Activated T-helper 1 cell treated with anti-CD3 and anti-CD28 coated beads, Interleukin-12 subunit alpha, Interleukin-12 subunit beta, Interleukin-2, Interleukin-4 antibody, amounts not matched to agents 30 ng/mL and 10 ng/mL and 1 ng/mL, durations not matched to agents 14 hours and 24 hours and 36 hours (primary cell): ENCODE results near the gene ITPR2. TPM values are rescaled to one million over a fixed set of nuclear protein-coding genes. Genes with fewer than 3 reads are reported as not detected.
"Not testable (repeated sequence)": the region's sequence is repeated elsewhere in the genome, so short reads cannot be mapped to it uniquely, and the experiment has no call there.

Source experiments
- DNase-seq: peaks from one replicate; pipeline ENCODE4 v3.0.0; 2021; ENCODE audit warnings: low spot score
- H3K27ac Mint-ChIP-seq: one replicate; pipeline ENCODE4 v1.8.0; 2021; ENCODE audit warnings: mild to moderate bottlenecking, mixed read lengths
- H3K27me3 Mint-ChIP-seq: one replicate; pipeline ENCODE4 v1.8.0; 2022; ENCODE audit warnings: mild to moderate bottlenecking, moderate library complexity, mixed read lengths; ENCODE audit not compliant: insufficient read depth
- H3K36me3 Mint-ChIP-seq: one replicate; pipeline ENCODE4 v1.8.0; 2021; ENCODE audit warnings: low read depth, mixed read lengths
- H3K4me1 Mint-ChIP-seq: one replicate; pipeline ENCODE4 v1.8.0; 2021; ENCODE audit warnings: low read depth, mixed read lengths
- H3K4me3 Mint-ChIP-seq: one replicate; pipeline ENCODE4 v1.8.0; 2021; ENCODE audit warnings: mild to moderate bottlenecking, moderate library complexity, mixed read lengths
- H3K9me3 Mint-ChIP-seq: one replicate; pipeline ENCODE4 v1.8.0; 2021; ENCODE audit warnings: mixed read lengths
- intact Hi-C: fragments of 100-400 bp; cut with micrococcal nuclease; formaldehyde crosslinking; loops from one replicate; pipeline ENCODE4 v1.15.1; 2024
- total RNA-seq: library from RNA; stranded (reverse); gene quantifications from 2 replicates; pipeline ENCODE4 v1.2.3, GENCODE V29; 2022

The ITPR2 gene
- total RNA-seq, 1 donor from 2014 or later, result 34.2 TPM

- peaks cover 7% of the 10 kb centered on the region for H3K4me1 Mint-ChIP-seq
- H3K36me3 Mint-ChIP-seq, result no peaks in the 10 kb centered on the region
- peaks cover 4% of the 10 kb centered on the region for H3K27me3 Mint-ChIP-seq
- no peak overlapping the region for H3K4me3 Mint-ChIP-seq
- DNase-seq, result no peak
- peaks cover 40% of the 10 kb centered on the region for H3K9me3 Mint-ChIP-seq
- H3K27ac Mint-ChIP-seq, result no peak overlapping the region
- intact Hi-C loops, result no loop called here
Observed at GRCh38 chr12:26317942-26318575, 514.9 kb downstream of the ITPR2 start.

GRCh38 chr12:26314103-26314502, 518.9 kb downstream of the ITPR2 start:
- H3K4me1 Mint-ChIP-seq, DNase-seq, H3K36me3 Mint-ChIP-seq, H3K27ac Mint-ChIP-seq, intact Hi-C loops, H3K4me3 Mint-ChIP-seq: not testable (repeated sequence)
- peaks cover 13% of the 10 kb centered on the region for H3K27me3 Mint-ChIP-seq
- peaks cover 28% of the 10 kb centered on the region for H3K9me3 Mint-ChIP-seq

- peaks cover 17% of the 10 kb centered on the region for H3K9me3 Mint-ChIP-seq
- DNase-seq, H3K4me1 Mint-ChIP-seq, H3K27ac Mint-ChIP-seq, H3K36me3 Mint-ChIP-seq, H3K4me3 Mint-ChIP-seq, intact Hi-C loops: not testable (repeated sequence)
- peaks cover 23% of the 10 kb centered on the region for H3K27me3 Mint-ChIP-seq
Observed at GRCh38 chr12:26310489-26310888, 522.5 kb downstream of the ITPR2 start.

GRCh38 chr12:26309634-26310033, 523.4 kb downstream of the ITPR2 start:
- Mint-ChIP-seq H3K4me1 (no peaks in the 10 kb centered on the region), H3K27ac (no peak overlapping the region), H3K9me3 (peaks cover 17% of the 10 kb centered on the region), H3K4me3 (no peak overlapping the region), H3K27me3 (peaks cover 23% of the 10 kb centered on the region), H3K36me3 (no peaks in the 10 kb centered on the region)
- intact Hi-C loops, result no loop called here
- DNase-seq, result no peak

GRCh38 chr12:26304273-26304672, 528.7 kb downstream of the ITPR2 start:
- Mint-ChIP-seq H3K36me3 (no peaks in the 10 kb centered on the region), H3K27me3 (peaks cover 24% of the 10 kb centered on the region), H3K9me3 (no peaks in the 10 kb centered on the region), H3K4me1 (peaks cover 6% of the 10 kb centered on the region), H3K27ac (no peak overlapping the region), H3K4me3 (no peak overlapping the region)
- no peak for DNase-seq
- intact Hi-C loops, result no loop called here

GRCh38 chr12:26303418-26303817, 529.6 kb downstream of the ITPR2 start:
- no peaks in the 10 kb centered on the region for H3K9me3 Mint-ChIP-seq
- peaks cover 22% of the 10 kb centered on the region for H3K27me3 Mint-ChIP-seq
- peaks cover 15% of the 10 kb centered on the region for H3K4me1 Mint-ChIP-seq
- H3K4me3 Mint-ChIP-seq, result no peak overlapping the region
- no peak overlapping the region for H3K27ac Mint-ChIP-seq
- intact Hi-C loops, result no loop called here
- DNase-seq, result no peak
- no peaks in the 10 kb centered on the region for H3K36me3 Mint-ChIP-seq

GRCh38 chr12:26302776-26303175, 530.2 kb downstream of the ITPR2 start:
- Mint-ChIP-seq H3K4me3 (no peak overlapping the region), H3K36me3 (no peaks in the 10 kb centered on the region), H3K27ac (no peak overlapping the region), H3K4me1 (peaks cover 21% of the 10 kb centered on the region), H3K27me3 (peaks cover 17% of the 10 kb centered on the region), H3K9me3 (no peaks in the 10 kb centered on the region)
- intact Hi-C loops, result no loop called here
- DNase-seq, result no peak

GRCh38 chr12:26299751-26300150, 533.2 kb downstream of the ITPR2 start:
- peaks cover 24% of the 10 kb centered on the region for H3K4me1 Mint-ChIP-seq
- no peak overlapping the region for H3K27ac Mint-ChIP-seq
- no peaks in the 10 kb centered on the region for H3K9me3 Mint-ChIP-seq
- H3K4me3 Mint-ChIP-seq, result no peak overlapping the region
- no peaks in the 10 kb centered on the region for H3K36me3 Mint-ChIP-seq
- peaks cover 14% of the 10 kb centered on the region for H3K27me3 Mint-ChIP-seq
- DNase-seq, result no peak
- intact Hi-C loops, result loop anchor here (1.0 kb wide), 1 partner anchor 25 kb away; no protein-coding TSS in a partner anchor

- Mint-ChIP-seq H3K4me3 (peak overlapping the region; percentile 17), H3K27me3 (peaks cover 14% of the 10 kb centered on the region), H3K4me1 (peaks cover 24% of the 10 kb centered on the region), H3K27ac (no peak overlapping the region), H3K9me3 (no peaks in the 10 kb centered on the region), H3K36me3 (no peaks in the 10 kb centered on the region)
- peak; percentile 3 for DNase-seq
- intact Hi-C loops, result loop anchor here (1.0 kb wide), 1 partner anchor 25 kb away; no protein-coding TSS in a partner anchor
Observed at GRCh38 chr12:26298785-26299621, 534.0 kb downstream of the ITPR2 start.

- peaks cover 24% of the 10 kb centered on the region for H3K4me1 Mint-ChIP-seq
- H3K27me3 Mint-ChIP-seq, result peaks cover 9% of the 10 kb centered on the region
- no peaks in the 10 kb centered on the region for H3K36me3 Mint-ChIP-seq
- no peak for DNase-seq
- intact Hi-C loops, result no loop called here
- H3K9me3 Mint-ChIP-seq, result no peaks in the 10 kb centered on the region
- H3K27ac Mint-ChIP-seq, result no peak overlapping the region
- H3K4me3 Mint-ChIP-seq, result no peak overlapping the region
Observed at GRCh38 chr12:26297396-26298070, 535.5 kb downstream of the ITPR2 start.

GRCh38 chr12:26295001-26295400, 538.0 kb downstream of the ITPR2 start:
- Mint-ChIP-seq H3K27ac (no peak overlapping the region), H3K4me3 (no peak overlapping the region), H3K27me3 (peaks cover 3% of the 10 kb centered on the region), H3K36me3 (no peaks in the 10 kb centered on the region), H3K4me1 (peaks cover 24% of the 10 kb centered on the region), H3K9me3 (no peaks in the 10 kb centered on the region)
- intact Hi-C loops, result no loop called here
- DNase-seq, result no peak

- Mint-ChIP-seq H3K9me3 (no peaks in the 10 kb centered on the region), H3K36me3 (no peaks in the 10 kb centered on the region), H3K27ac (no peak overlapping the region), H3K27me3 (peaks cover 7% of the 10 kb centered on the region), H3K4me1 (peaks cover 12% of the 10 kb centered on the region), H3K4me3 (no peak overlapping the region)
- intact Hi-C loops, result no loop called here
- DNase-seq, result no peak
Observed at GRCh38 chr12:26293612-26294011, 539.4 kb downstream of the ITPR2 start.

GRCh38 chr12:26292596-26292995, 540.4 kb downstream of the ITPR2 start:
- H3K36me3 Mint-ChIP-seq, result no peaks in the 10 kb centered on the region
- no peaks in the 10 kb centered on the region for H3K9me3 Mint-ChIP-seq
- no peak overlapping the region for H3K4me3 Mint-ChIP-seq
- no peak overlapping the region for H3K27ac Mint-ChIP-seq
- DNase-seq, result no peak
- peaks cover 7% of the 10 kb centered on the region for H3K27me3 Mint-ChIP-seq
- H3K4me1 Mint-ChIP-seq, result peaks cover 2% of the 10 kb centered on the region
- intact Hi-C loops, result no loop called here
